Esophagus squamous epithelium (tissue), 5 donors: Measurements from ENCODE around the gene SLBP. TPM values are rescaled to one million over a fixed set of nuclear protein-coding genes. Genes with fewer than 3 reads are reported as not detected.

Source experiments
- DNase-seq: peaks from one replicate; lab custom pipeline; 2025; lab: John Stamatoyannopoulos, UW
- H3K27ac ChIP-seq, 4 donors: fragments of 200-600 bp; sonication (generic); one replicate each; pipeline ENCODE4 v1.5.1; 2016 to 2019; ENCODE audit warnings: mild to moderate bottlenecking in 1 of 4
- H3K27me3 ChIP-seq, 4 donors: fragments of 200-600 bp; sonication (generic); 1 replicate in 3 of 4; 2 replicates in 1 of 4; pipeline versions ENCODE4 v1.5.1 to v1.6.0; 2017 to 2021; ENCODE audit warnings: antibody characterized with exemption in 1 of 4
- H3K36me3 ChIP-seq, 3 donors: fragments of 200-600 bp; sonication (generic); one replicate each; pipeline ENCODE4 v1.5.1; 2016 to 2019
- H3K4me1 ChIP-seq, 3 donors: fragments of 200-600 bp; sonication (generic); one replicate each; pipeline ENCODE4 v1.5.1; 2017 to 2019
- H3K4me3 ChIP-seq, 4 donors: fragments of 200-600 bp; sonication (generic); 1 replicate in 3 of 4; 2 replicates in 1 of 4; pipeline ENCODE4 v1.5.1; 2016 to 2019; ENCODE audit warnings: mild to moderate bottlenecking in 2 of 4, moderate library complexity in 1 of 4
- H3K9me3 ChIP-seq, 3 donors: fragments of 200-600 bp; sonication (generic); one replicate each; pipeline ENCODE4 v1.5.1; 2016 to 2019
- POLR2A ChIP-seq, 4 donors: fragments of 450-650 bp; IDR thresholded peaks; one replicate each; pipeline ENCODE4 v1.6.1; 2017; ENCODE audit warnings: antibody characterized with exemption in 4 of 4, mild to moderate bottlenecking in 4 of 4, moderate library complexity in 3 of 4
- WGBS, 2 donors: methylation state at CpG; one replicate each; pipeline ENCODE4 v1.1.5; 2018; 5-methylcytosine and 5-hydroxymethylcytosine counted together
- intact Hi-C: fragments of 100-400 bp; cut with DNase I; formaldehyde crosslinking; loops from one replicate; pipeline ENCODE4 v1.15.0; 2022
- total RNA-seq, 4 donors: library from RNA; depleted of rRNA; stranded (reverse); fragments of >200 nt; gene quantifications; one replicate each; pipeline ENCODE4 v1.1.0, GENCODE V29; 2016
- TF ChIP-seq, protein P1 (sequence below), 6 experiments: fragments of 450-650 bp in 4 of 6; fragments of 200-600 bp in 2 of 6; sonication (generic) in 2 of 6; IDR thresholded peaks; one replicate each; pipeline ENCODE4 v1.5.1; 2016 to 2019; ENCODE audit warnings: antibody characterized with exemption in 6 of 6, mild to moderate bottlenecking in 4 of 6, moderate library complexity in 4 of 6
- donor health status: DM: yes; HTN: yes; CAD: no.

SLBP gene
- total RNA-seq, 4 donors from 2014 or later: 32.4 to 60.1 (median 48.6) TPM

DNA sequence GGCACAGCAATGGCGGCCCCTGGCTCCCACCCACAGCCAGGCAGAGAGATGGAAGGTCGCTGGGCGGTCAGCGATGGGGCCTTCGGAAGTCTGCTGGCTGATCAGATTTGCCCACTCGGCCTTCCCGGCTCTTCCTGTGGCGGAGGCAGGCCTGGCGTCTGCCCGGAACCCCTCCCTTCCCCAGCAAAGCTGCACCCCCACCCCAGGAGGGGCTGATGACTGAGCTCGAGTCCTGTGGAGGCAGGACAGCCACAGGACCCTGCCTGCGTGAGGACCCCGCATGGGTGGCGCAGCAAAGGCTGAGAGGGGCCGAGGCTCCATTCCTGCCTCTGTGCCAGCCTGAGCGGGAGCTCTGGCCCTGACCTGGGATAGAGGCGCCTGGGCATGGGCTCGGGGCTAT lies 44.0 kb upstream of the SLBP start:
- H3K27me3 ChIP-seq: no peaks in the 10 kb centered on the region
- H3K4me1 ChIP-seq: peaks cover 89 to 100% (median 94%) of the 10 kb centered on the region in 3 donors
- no peaks in the 10 kb centered on the region for H3K9me3 ChIP-seq
- intact Hi-C loops: no loop called here
- H3K36me3 ChIP-seq: no peaks in the 10 kb centered on the region
- TF ChIP-seq, protein P1, sequence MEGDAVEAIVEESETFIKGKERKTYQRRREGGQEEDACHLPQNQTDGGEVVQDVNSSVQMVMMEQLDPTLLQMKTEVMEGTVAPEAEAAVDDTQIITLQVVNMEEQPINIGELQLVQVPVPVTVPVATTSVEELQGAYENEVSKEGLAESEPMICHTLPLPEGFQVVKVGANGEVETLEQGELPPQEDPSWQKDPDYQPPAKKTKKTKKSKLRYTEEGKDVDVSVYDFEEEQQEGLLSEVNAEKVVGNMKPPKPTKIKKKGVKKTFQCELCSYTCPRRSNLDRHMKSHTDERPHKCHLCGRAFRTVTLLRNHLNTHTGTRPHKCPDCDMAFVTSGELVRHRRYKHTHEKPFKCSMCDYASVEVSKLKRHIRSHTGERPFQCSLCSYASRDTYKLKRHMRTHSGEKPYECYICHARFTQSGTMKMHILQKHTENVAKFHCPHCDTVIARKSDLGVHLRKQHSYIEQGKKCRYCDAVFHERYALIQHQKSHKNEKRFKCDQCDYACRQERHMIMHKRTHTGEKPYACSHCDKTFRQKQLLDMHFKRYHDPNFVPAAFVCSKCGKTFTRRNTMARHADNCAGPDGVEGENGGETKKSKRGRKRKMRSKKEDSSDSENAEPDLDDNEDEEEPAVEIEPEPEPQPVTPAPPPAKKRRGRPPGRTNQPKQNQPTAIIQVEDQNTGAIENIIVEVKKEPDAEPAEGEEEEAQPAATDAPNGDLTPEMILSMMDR (IDR thresholded peaks at IDR 0.05): no peak
- no peak for TF ChIP-seq POLR2A (IDR thresholded peaks at IDR 0.05)
- no CpG with 5 or more reads among the region's 18 CpGs for WGBS, 2 donors
- no peak overlapping the region for H3K4me3 ChIP-seq
- no peak for DNase-seq
- H3K27ac ChIP-seq: peak overlapping the region; percentile 23 to 94 (median 90)

DNA sequence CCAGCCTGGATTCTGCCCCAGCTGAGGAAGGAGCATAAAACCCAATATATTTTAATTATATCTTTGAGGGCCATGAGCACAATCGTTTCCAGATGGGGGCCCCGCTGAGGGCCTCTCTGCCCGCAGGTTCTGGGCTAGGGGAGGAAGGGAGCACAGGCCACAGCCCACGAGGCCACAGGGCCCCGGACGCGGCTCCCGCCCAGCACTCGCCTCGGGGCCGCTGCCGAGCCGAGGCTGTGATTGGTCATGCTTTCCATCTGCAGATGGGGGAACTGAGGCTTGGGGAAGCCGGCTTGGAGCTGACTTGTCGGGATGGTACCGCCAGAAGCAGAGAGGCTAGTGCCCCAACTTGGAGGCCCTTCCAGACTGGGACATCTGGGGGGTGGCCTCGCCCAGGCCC lies 43.2 kb upstream of the SLBP start:
- TF ChIP-seq POLR2A (IDR thresholded peaks at IDR 0.05): no peak
- TF ChIP-seq, protein P1 (IDR thresholded peaks at IDR 0.05): no peak
- Histone ChIP-seq H3K36me3 (no peaks in the 10 kb centered on the region), H3K27ac (peak overlapping the region; percentile 23 to 94 (median 90)), H3K27me3 (no peaks in the 10 kb centered on the region), H3K9me3 (no peaks in the 10 kb centered on the region), H3K4me3 (no peak overlapping the region), H3K4me1 (peaks cover 84 to 100% (median 89%) of the 10 kb centered on the region in 3 donors)
- DNase-seq: no peak
- intact Hi-C loops: no loop called here
- 87% methylated on average over 9 of the region's 17 CpGs; no CpG with 5 or more reads in 1 of the 2 donors for WGBS, 2 donors

DNA sequence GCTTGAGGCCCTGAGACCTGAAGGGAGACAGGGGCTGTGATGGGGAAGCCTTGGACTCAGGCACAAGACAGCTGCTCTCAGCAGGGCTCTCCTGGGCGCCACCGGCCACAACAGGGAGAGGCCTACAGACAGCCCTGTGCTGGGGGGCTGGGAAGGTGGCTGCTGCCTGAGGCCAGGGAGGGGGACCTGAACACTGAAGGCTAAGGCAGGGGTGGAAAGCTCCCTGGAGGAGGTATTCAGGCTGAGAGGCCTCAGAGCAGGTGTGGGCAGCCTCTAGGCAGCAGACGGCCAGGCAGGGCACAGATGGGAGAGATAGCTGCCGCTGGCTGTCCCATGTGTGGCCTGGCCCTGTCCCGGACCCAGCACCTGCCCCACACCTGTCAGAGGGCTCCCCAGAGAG lies 42.2 kb upstream of the SLBP start:
- intact Hi-C loops: loop anchor here (5.0 kb wide), 1 partner anchor 48 kb away; no protein-coding TSS in a partner anchor
- H3K4me3 ChIP-seq: no peak overlapping the region
- DNase-seq: no peak
- no CpG with 5 or more reads among the region's 5 CpGs for WGBS, 2 donors
- H3K27ac ChIP-seq: peak overlapping the region; percentile 82 to 94 (median 90)
- H3K27me3 ChIP-seq: no peaks in the 10 kb centered on the region
- no peaks in the 10 kb centered on the region for H3K9me3 ChIP-seq
- H3K4me1 ChIP-seq: peaks cover 76 to 100% (median 80%) of the 10 kb centered on the region in 3 donors
- TF ChIP-seq POLR2A (IDR thresholded peaks at IDR 0.05): no peak
- TF ChIP-seq, protein P1 (IDR thresholded peaks at IDR 0.05): no peak
- H3K36me3 ChIP-seq: no peaks in the 10 kb centered on the region

DNA sequence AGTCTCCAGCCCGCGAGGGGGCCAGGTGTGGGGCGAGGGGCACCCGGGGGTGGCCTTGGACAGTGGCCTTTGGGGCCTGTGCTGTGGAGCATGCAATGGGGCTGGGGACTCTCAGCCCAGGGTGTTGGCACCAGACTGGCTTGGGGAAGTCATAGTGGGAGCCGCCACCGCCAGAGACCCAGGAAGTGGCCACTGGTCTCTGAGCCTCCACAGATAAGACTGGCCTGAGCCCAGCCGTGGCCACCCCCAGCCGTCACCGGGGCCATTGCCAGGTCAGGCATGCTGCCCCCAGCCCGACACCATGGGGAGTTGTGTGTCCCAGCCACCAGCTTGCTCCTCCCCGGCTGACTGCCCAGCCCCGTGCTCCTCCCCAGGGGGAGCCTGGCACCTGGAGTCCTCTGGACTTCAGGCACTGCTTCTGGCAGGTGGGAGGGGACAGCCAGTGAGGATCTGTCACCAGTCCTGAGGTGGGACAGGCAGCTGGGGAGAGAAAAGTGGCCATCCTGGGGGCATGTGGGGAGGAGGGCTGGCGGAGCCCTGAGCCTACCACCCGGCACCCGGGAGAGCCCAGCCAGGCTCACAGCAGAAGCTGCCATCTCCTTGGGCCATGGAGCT lies 41.7 kb upstream of the SLBP start:
- no peaks in the 10 kb centered on the region for H3K9me3 ChIP-seq
- H3K27me3 ChIP-seq: no peaks in the 10 kb centered on the region
- H3K36me3 ChIP-seq: no peaks in the 10 kb centered on the region
- TF ChIP-seq, protein P1 (IDR thresholded peaks at IDR 0.05): no peak
- TF ChIP-seq POLR2A (IDR thresholded peaks at IDR 0.05): no peak
- H3K4me3 ChIP-seq: no peak overlapping the region
- 40% methylated on average over 4 of the region's 15 CpGs; no CpG with 5 or more reads in 1 of the 2 donors for WGBS, 2 donors
- DNase-seq: no peak
- peak overlapping the region; percentile 82 to 94 (median 90) for H3K27ac ChIP-seq
- intact Hi-C loops: loop anchor here (5.0 kb wide), 1 partner anchor 48 kb away; no protein-coding TSS in a partner anchor
- H3K4me1 ChIP-seq: peaks cover 72 to 98% (median 76%) of the 10 kb centered on the region in 3 donors

DNA sequence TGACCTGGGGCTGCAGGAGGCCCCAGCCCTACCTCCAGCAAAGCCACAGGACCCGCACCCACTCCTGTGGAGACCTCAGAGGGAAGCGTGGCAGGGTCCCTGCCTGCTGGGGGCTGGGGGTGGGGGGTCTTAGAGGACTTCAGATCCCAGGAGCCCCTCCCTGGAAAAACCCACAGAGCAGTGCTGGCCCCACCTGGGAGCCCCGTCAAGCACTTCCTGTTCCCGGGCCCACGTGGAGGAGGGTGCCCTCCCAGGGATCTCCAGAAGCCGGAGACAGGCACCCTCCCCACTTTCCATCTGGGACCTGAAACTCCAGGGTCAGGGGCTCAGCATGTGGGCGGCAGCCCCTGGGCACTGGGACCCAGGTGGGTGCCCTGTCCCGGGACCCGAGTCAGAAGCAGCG lies 41.2 kb upstream of the SLBP start:
- Histone ChIP-seq H3K9me3 (no peaks in the 10 kb centered on the region), H3K36me3 (no peaks in the 10 kb centered on the region), H3K27me3 (peaks cover 0 to 2% (median 0%) of the 10 kb centered on the region in 4 donors), H3K4me3 (no peak overlapping the region), H3K4me1 (peaks cover 74 to 98% (median 77%) of the 10 kb centered on the region in 3 donors), H3K27ac (peak overlapping the region; percentile 82 to 94 (median 90))
- TF ChIP-seq POLR2A (IDR thresholded peaks at IDR 0.05): no peak
- TF ChIP-seq, protein P1 (IDR thresholded peaks at IDR 0.05): no peak
- intact Hi-C loops: loop anchor here (5.0 kb wide), 1 partner anchor 49 kb away; no protein-coding TSS in a partner anchor
- WGBS, 2 donors: 50% methylated on average over 2 of the region's 10 CpGs; no CpG with 5 or more reads in 1 of the 2 donors
- DNase-seq: no peak
